HG03066 (cell line): ENCODE data around the gene SIPA1L3.

Experiments used
- ATAC-seq: cut with Tn5 transposase; IDR thresholded peaks from one replicate; pipeline ENCODE4 v1.9.1; 2021; ENCODE audit warnings: low read depth; ENCODE audit not compliant: unreplicated experiment

Gene SIPA1L3

DNA sequence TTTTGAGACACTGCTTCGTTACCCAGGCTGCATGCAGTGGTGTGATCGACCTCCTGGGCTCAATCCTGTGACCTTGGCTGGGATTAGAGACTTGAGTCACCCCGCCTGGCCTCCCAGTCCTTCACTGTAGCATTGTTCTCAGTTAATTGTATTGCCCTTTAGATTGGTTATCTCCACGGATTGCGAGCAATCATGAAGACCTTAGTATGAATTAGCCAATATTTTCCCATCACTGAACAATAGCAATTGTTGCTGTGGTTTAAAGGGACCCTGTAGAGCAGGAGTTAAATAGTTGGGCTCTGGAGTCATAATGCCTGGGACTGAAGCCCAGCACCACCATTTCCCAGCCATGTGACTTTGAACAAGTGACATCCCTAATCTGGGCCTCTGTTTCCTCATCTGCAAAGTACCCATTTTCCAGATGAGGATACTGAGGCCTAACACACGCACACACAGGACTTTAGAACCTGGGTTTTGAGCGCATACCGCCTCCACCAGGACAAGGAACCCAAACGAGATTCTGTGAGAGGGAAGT, 340.8 kb downstream of the SIPA1L3 start:
- ATAC-seq, result no peak

DNA sequence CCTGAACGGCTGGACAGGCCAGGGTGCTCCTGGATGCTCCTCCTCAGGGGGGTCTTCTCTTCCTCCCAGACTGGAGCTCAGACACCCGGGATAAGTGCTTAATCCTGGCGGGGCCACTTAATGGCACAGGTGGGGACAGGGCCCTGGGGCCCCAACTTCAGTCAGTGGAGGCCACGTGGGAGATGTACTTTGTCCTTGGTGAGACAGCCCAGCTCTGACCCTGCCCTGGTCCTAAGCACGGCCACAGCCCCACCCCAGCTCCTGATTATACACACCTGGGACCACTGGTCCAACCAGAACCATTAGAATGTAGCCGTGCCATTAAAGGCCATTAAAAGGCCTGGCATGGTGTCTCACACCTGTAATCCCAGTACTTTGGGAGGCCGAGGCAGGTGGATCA, 341.4 kb downstream of the SIPA1L3 start:
- no peak for ATAC-seq

DNA sequence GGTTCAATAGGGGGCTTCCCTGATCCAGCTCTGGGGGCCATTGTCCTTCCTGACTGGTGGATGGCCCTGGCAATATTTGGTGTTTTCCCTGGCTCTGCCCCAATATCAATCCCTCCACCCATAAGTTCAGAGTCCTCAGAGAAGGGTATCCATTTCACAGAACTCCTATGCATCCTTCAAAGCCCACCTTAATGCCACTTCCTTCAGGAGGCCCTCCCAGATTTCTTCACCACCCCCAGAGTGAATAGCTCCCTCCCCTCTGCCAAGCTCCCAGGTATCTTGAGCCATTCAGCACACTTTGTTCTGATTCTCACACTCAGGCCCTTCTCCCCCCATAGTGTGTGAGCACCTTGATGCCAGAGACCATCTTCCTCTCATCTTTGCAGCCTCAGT, 343.4 kb downstream of the SIPA1L3 start:
- ATAC-seq, result no peak

DNA sequence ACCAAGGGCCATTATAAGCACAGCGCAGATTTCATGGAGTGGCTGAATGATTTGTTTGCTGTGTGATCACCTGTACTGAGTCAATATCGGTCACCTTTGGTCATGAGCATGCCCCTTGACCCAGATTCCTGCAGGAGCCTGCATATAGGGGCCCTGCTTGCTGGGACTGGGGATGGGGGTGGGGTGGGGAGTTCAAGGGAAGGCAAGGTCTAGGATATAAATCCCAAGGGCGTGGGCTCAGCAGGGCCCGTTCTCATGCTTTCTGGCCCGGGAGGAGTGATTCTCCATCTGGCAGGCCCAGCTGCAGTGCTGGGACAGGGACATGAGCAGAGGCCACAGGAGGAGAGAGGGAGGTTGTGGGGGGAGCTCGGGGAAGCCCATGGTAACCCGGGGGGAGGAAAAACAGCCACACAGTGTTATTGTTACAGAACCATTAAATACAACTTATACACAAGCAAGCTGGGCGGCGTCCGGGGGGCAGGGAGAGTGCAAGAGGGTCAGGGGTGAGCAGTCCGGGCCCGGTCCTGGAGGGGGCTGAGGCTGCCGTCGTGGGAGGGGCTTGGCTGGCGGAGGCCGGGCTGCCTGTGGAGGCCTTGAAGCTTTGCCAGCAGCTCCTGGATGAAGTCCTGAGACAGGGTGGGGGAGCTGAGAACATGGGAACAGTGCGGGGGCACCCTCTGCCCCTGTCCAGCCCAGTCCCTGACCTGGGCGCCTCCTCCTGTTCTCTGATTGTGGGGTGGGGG, 344.0 kb downstream of the SIPA1L3 start:
- ATAC-seq, result no peak

DNA sequence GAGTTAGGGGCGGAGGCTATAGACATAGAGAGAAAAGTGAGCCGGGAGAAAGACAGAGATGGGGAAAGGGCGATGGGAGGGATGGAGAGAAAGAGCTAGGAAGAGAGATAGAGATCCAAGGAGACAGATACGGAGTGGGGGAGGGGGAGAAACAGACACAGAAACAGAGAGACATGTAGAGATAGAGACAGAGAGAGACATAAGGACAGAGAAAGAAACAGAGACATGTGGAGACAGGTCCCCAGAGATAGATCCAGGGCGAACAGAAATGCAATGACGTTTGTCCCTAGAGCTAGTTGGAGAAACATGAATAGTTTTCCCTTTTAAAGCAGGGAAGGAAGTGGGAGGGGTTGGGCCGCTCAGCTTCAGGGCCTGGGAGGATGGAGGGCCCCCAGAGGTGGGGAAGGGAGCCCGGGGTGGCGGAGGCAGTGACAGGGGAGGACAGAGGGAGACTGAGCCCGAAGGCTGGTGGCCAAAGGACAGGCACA, 344.6 kb downstream of the SIPA1L3 start:
- no peak for ATAC-seq

DNA sequence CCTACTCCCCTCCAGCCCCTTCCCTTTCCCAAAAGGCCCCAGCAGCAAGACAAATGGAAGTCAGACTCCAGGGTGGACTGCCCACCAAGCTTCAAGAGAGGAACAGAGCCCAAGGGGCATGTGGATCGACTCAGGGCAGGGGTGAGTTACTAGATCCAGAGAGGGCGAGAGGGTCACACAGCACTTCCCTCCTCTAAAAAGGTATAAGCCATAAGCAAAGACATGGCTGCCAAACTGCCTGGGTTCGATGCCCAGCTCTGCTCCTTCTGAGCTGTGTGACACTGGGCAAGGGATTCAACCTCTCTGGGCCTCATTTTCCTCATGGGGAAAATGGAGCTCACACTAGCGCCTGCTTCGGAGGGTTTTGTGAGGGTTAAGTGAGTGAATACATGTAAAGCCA, 345.4 kb downstream of the SIPA1L3 start:
- no peak for ATAC-seq

DNA sequence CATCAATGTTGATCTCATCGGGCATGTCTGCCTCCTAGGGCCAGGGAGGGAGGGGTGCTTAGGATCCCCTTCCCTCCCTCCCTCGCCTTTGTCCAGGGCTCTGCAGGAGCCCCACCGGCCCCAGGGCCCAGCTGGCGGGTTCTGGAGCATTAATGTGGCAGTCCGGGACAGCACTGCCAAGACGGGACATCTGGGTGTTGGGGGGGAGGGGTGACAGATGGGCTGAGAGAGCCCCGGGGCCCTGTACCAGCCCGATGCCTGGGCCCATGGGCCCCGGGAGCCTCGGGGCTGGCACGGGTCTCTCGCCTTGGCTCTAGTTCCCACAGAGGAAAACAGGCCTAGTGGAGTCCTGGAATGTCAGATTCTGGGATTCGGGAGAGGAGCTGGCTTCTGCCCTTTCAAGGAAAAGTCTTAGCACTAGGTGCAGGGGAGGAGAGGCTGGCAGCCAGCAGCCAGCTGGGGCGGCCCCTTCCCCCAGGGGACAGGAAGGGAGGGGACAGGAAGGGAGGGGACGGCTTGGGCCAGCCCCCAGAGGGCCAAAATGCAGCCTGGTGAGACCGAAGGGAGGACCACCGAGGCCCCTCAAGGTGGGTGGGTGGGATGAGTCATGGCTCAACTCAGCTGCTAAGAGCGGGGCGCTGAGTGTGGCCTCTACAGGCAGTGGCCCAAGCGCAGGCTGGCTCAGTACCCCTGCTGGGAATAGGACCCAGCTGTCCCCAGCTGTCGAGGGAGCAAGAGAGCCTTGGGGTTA, 346.1 kb downstream of the SIPA1L3 start:
- ATAC-seq, result no peak

DNA sequence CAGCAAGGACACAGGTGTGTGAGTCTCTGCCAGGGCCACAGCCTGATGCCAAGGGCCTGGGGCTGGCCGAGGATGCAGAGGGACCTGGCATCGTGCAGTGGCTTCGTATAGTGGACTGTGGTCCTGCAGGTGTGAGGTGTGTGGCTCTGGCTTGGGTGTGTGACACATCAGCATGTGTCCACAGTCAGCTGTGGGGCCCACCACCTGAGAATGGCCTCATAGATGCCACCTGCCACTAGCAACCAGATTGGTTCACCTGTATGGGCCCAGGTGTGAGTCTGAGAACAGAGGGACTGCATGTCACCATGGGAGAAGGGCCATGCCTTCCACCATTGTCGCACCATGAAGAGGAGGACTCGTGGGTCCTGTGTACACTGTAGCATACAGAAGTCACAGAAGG, 346.8 kb downstream of the SIPA1L3 start:
- ATAC-seq, result no peak

DNA sequence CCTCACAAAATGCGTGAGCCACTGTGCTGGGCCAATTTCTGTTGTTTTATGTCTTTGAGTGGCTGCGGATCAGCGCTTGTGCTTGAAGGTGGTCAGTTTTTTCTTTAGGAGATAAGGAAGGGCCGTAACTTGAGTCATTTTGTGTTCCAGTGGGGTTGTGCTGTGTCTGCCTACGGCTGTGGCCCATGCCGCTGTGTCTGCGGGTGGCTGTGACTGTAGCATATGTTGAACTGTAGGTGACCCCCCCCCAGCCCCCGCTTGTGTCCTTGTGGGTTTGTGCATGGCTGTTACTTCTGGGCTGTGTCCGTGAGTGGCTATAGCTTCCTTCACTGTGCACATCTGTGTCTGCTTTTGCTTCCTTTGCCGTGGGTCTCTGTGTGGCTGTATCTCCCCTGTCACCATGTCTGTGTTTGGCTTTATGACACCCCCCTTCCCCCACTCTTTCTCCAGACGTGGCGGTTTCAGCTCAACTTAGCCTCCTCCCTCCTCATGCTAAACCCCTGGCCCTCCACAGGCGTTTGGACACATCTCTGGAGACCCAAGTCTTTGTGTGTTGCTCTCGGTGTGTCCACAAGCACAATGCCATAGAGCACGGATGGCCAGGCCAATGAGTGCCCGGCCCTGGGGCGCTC, 348.5 kb downstream of the SIPA1L3 start:
- no peak for ATAC-seq
